NCI-H1048 (cell line): ENCODE data around the gene AMOTL2.

Experiments
- DNase-seq: peaks from one replicate; lab custom pipeline; 2025; lab: John Stamatoyannopoulos, UW

Gene AMOTL2

GRCh38 chr3:134366221-134366927 lies 7.9 kb downstream of the AMOTL2 start:
- DNase-seq, result no peak

DNA sequence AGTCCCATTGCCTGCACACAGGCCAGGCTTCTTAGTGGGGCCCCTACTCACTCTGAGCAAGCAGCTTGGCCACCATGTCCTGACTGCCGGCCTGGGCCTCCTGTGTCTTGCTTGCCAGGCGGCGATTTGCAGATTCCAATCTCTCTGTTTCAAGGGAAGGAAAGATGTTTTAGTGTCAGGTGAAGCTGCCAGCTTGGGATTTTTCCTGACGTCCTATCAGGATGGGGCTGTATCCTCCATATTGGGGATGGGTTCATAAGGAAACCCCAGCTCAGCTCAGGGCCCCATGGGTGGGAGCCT lies 8.5 kb downstream of the AMOTL2 start:
- DNase-seq, result no peak

DNA sequence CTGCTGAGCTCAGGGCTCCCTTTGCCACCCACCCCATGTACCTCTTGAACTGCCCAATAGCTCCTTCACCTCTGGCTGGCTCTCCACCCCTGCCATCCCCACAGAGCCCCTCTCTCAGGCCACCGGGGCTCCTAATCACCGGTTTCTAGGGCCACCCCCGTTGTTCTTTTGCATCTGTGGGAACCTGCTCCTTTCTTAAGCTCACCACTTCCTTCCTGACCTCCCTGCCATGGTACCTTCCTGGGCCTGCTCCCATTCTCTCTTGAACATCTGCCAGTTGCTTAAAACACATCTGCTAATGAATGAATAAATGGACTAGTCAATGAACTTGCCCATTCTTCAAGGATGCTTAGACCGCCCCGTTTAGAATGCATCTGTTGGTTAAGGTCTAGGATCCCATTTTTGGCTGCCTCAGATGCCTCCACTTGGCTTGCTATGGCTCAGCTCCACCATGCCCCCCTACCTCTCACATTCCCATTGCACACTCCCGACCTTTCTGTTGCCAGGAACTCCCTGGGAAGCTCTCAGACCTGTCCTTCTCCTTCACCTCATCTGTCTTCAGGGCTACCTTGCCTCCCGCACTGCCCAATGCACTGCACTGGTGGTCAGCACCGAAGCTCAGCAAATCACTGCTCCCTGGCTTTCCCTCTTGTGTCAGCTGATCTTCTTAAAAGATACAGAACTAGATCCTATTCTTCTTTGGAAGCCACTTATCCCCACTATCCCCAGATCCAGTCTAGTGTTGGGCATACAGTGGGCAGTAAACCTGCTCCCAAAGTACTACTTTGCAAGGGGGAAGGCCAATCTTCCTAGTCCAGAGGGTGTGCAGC lies 9.1 kb downstream of the AMOTL2 start:
- DNase-seq, result no peak

GRCh38 chr3:134364061-134364935 lies 9.9 kb downstream of the AMOTL2 start:
- peak; percentile 77 for DNase-seq

DNA sequence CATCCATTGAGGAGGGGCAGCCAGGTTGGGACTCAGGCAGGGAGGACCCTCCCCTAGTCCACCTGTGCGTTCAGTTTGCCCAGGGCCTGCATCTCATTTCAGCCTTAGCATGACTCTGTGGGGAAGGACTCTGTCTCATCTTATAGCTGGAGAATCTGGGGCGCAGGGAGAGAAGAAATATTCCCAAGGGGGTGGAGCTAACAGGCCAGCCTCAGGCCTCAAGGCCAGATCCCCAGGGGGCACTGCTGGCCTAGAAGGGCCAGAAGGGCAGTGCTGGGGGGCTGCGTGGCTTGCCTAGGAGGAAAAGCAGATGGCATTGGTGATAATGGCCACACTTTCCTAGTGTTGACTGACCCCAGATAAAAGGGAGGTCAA lies 10.9 kb downstream of the AMOTL2 start:
- DNase-seq, result no peak

GRCh38 chr3:134362670-134363380 lies 11.4 kb downstream of the AMOTL2 start:
- no peak for DNase-seq

DNA sequence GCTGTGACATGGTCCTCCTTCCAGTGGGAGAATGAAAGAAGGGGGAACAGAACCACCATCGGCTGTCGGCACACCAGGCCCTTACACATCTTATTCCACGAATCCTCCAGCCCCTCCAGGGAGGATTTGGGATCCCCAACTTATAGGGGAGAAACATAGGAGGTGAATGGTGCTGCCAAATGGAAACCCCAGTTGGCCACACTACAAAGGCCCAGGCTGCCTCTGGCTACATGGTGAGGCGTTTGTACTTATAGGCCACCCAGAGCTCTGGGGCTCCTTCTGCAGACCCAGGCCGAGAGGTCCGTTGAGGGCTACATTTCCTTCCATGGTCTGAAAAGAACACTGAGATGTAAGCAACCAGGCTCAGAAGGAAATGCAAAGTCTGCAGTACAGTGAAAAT lies 12.0 kb downstream of the AMOTL2 start:
- no peak for DNase-seq

DNA sequence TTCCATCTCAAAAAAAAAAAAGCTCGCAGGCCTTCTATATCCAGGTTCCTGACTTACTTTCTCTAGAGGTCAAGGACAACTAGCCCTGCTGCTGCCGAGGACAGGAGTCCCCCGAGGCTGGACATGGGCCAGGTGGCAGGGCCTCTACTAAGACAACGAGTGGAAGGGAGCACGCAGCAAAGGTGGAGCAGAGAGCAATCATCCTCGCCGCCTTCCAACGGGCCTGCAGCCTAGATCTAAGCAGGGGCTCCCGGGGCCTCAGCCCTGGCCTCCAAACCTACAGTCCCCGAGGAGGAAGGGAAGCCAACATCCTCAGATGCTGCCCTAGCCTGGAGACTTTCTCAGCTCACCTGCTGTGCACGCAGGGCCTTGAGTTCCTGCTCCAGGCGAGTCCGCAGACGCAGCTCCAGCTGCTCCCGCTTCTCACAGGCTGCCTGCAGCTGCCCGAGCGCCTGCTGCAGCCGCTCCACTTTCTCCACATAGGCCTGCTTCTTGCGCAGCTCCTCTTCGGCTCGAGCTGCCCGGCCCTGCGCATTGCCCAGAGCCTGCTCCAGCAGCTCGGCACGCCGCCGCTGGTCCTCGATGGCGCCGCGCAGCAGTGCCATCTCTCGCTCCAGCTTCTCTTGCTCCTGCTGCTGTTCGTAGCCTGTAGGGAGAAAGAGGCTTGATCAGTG lies 12.9 kb downstream of the AMOTL2 start:
- DNase-seq, result no peak

DNA sequence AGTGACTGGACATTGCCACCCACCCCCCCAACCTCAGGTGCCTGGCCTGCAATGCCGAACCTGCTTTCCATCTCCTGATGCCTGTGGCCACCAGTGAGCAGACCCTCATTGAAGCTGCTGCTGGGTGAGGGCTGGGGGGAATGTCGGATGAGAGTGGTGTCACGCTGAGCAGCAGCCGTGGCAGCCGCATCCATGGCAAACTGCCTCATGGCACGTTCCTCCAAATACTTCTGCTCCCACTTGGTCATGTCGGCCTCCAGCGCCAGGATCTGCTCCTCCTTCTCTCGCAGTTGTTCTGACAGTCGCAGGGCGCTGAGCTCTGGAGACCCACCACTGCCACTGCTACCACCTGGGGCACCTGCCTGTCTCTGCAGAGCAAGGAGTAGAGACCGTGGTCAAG lies 14.2 kb downstream of the AMOTL2 start:
- DNase-seq, result no peak

GRCh38 chr3:134359121-134360010 lies 14.9 kb downstream of the AMOTL2 start:
- no peak for DNase-seq

DNA sequence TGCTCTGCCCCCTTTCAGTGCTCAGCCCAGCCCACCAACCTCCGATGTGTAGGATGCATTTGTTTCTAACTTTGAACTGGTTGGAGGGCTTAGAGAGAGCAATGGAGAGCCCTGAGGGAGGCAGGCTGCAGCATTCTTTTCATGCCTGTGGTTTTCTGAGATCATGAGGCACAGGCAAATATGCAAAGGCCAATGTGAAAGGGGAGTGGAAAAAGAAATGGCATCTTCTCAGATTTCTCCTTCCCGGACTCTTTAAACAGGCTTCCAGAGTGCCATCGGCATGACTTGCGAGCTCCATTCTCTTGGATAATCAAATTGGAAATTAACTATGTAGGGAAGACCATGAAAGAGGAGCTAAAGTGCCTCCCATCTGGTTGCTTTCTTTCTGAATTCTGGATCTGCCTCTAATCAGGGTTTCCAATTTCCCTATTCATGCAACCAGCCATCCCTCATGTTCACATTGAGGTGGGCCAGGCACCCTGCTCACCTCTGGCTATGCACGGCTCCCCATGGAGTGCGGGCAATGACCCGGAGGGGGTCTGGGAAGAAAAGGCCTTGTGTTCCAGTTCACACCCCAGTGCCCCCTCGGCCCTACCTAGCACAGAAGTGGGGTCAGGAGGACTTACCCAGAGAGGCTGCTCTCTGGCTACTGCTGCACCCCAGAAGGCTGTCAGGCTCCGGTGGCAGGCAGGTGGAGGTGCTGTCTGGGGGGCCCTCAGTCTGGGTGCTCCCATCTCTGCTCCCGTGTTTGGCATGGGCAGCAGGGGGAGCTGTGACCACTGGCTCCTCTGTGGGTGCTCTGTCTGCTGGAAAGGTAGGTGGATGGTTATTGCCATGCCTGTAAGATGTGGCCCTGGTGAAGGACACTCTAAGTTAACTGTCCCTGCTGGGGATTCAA lies 16.1 kb downstream of the AMOTL2 start:
- DNase-seq, result peak; percentile 75

DNA sequence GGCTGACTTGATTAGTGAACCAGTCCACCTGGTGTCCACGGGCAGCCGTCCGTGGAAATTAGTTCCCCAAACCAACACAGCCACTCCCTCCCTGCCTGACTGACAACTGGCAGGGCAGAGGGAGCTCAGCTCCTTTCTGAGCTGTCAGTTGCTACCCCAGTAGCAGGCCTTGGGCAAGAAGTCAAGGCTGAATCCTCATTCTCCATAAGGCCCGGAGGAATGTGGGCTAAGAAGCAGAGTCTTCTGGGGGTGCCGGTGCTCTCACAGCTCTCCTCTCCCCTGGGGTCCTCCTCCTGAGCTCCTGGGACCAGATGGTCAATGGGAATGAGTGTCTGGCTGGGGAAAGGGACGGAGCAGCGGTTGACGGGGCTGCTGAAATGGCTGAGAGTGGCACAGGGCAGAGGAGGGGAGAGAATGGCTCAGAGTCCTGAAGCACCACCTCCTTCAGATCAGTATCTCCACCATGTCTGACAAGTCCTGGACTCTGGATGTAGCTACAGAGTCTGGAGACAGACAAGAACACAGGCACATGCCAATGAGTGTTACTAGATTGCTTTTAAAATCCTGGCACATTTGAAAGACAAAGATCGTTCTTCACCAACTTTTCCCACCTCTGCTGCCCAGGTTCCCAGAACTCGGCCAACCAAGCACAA lies 16.9 kb downstream of the AMOTL2 start:
- DNase-seq, result no peak

DNA sequence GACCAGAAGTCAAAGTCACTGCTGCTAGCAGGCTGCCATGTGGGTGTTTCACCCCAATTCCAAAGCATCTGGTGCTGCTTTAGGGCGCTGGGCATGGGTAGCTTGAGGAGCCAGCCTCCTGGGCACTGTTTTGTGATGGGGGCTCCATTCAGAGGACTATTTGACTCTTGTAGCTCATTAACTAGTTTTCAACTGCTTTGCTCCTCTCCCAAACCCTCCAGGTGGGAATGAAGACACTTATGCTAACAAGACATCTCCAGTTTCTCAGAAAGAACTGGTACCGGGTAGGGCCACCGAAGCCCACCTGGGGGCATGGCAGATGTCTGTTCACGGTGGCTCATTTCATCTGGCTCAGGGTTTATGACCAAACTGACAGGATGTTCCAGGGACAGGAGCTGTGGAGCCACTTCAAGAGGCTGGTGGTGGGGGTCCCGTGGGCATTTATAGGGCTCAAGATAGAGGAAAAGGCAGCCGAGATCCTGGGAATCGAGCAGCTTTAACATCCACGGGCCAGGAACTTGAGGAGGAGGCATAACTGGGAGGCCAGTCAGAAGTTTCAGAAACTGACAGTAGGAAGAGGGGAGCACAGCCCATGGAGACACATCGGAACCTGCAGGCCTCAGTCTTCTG lies 17.7 kb downstream of the AMOTL2 start:
- no peak for DNase-seq

GRCh38 chr3:134355416-134355815 lies 18.8 kb downstream of the AMOTL2 start:
- no peak for DNase-seq

DNA sequence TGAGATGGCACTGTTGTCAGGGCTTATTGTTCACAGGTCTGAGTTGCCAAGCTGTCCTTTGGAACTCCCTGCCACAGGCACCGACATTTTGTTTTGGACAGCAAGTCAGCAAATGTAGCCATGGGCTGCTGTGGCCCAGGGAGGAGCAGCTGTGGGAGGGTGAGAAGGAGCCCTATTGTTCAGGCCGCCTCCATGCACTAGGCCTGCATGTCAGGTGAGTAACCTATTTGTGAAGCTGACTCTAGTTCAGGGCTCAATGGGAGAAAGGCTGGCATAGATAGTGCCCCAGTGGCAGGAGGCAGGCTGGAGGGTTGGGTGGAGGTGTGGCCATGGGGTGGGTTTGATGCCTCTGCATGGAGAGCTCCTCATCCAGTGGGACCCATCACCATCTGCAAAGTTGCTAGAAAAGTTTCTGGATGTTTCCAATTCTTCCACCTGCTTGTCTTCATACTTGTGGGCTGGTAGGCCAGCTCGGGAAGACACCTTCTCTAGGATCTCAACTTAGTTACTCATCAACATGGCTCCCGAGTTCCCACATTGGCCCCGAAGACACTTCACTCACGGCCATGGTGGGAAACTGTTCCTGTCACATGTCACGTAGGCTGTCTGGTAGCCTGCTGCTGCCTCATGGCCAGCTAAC lies 19.5 kb downstream of the AMOTL2 start:
- DNase-seq, result no peak

DNA sequence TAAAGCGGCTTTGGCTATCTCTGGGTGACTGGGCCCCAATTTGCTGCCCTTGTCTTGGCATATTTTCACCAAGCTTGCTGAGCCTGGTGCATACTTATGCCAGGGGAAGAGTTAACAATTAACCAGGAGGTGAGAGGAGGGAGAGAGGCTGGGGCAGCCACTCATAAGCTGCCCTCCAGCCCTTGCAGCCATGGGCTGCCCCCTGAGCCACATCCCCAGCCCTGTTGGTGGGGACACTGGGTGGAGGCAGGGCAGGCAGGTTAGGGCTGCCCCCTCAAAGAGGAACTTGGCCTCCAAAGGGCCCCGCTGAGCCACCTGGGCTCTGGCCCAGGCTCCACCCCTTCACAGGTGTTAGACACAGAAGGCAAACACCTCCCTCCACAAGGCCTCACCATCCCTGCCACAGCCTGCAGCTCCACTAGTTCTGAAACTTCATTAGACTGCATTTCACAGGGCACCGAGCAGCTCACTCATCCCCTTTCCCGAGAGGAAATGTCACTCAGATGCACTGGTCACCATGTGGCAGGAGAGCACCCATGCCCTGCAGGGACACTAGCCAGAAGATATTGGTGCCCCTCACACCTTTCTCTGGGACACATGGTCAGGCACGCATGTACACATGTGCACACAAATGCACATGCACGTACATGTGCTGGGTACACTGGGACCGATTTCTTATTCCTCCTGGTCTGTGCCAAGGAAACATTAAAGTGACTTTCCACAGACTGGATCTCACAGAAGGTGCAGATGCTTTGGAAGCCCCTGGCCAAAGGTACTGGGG lies 20.2 kb downstream of the AMOTL2 start:
- no peak for DNase-seq

DNA sequence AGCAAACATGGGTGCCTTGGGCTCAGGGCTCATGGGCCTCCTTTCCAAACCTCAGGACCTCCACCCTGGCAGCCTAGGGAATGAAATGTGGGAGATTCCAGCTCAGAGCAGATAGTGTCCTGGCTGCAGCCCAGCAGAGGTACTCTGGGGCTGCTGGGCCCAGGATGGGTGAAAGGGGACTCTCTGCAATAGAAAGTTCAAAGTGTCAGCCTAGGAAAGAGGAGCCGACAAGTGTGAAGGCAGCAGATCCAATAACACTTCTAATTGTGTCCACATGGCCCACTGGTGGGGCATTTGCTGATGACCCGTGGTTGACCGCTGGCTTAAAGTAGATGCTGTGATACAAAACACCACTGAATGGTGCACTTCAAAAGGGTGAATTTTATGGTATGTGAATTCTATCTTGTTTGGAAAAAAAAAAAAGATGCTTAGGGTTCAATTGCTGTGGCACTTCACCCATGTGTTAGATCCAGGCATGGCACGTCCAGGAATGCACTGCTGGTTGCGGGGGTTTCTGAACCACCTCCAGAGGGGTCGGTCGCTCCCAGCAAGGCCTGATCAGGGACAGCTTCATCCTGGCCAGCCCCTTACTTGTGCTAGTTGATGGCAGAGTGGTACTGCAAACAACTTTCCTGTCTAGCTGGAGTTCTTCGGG lies 20.9 kb downstream of the AMOTL2 start:
- no peak for DNase-seq
